Left renal pelvis (tissue), 4 donors: ENCODE data around the gene DPH1. TPM values are rescaled to one million over a fixed set of nuclear protein-coding genes. Genes with fewer than 3 reads are reported as not detected.

Experiments used
- DNase-seq, 4 donors: peaks; one replicate each; pipeline ENCODE4 v3.0.0-alpha.2; 2013; ENCODE audit warnings: low read depth in 4 of 4, low spot score in 3 of 4
- polyA plus RNA-seq, 4 donors: library from polyadenylated mRNA; unstranded; fragments of 120-200 nt; gene quantifications; one replicate each; pipeline ENCODE4 v1.2.1, GENCODE V29; 2013; ENCODE audit not compliant: insufficient read length in 4 of 4

DPH1 gene
- polyA plus RNA-seq, 4 donors, result 36.5 to 59.1 (median 39.7) TPM

- DNase-seq, result no peak
Measured at GRCh38 chr17:2075336-2076086, 45.6 kb downstream of the DPH1 start.

- DNase-seq, result no peak
Measured at GRCh38 chr17:2076087-2076984, 46.4 kb downstream of the DPH1 start.

- no peak for DNase-seq
Measured at GRCh38 chr17:2077040-2077439, 47.1 kb downstream of the DPH1 start.

- no peak for DNase-seq
Measured at GRCh38 chr17:2081564-2081963, 51.6 kb downstream of the DPH1 start.

GRCh38 chr17:2082003-2082781 lies 52.2 kb downstream of the DPH1 start:
- DNase-seq, result no peak

- no peak for DNase-seq
Measured at GRCh38 chr17:2083613-2084035, 53.7 kb downstream of the DPH1 start.

GRCh38 chr17:2084036-2084765 lies 54.2 kb downstream of the DPH1 start:
- no peak for DNase-seq

- peak in 2 of 4 donors; percentile 61 to 64 for DNase-seq
Measured at GRCh38 chr17:2084766-2085647, 55.1 kb downstream of the DPH1 start.

- no peak for DNase-seq
Measured at GRCh38 chr17:2085648-2085949, 55.6 kb downstream of the DPH1 start.

- DNase-seq, result no peak
Measured at GRCh38 chr17:2086306-2086705, 56.4 kb downstream of the DPH1 start.

- DNase-seq, result no peak
Measured at GRCh38 chr17:2087597-2088211, 57.8 kb downstream of the DPH1 start.

- no peak for DNase-seq
Measured at GRCh38 chr17:2089021-2089422, 59.1 kb downstream of the DPH1 start.

- no peak for DNase-seq
Measured at GRCh38 chr17:2090210-2090641, 60.3 kb downstream of the DPH1 start.

- DNase-seq, result peak in 1 of 4 donors; percentile 53
Measured at GRCh38 chr17:2090804-2091534, 61.0 kb downstream of the DPH1 start.

GRCh38 chr17:2092253-2092652 lies 62.3 kb downstream of the DPH1 start:
- DNase-seq, result no peak

- DNase-seq, result no peak
Measured at GRCh38 chr17:2093349-2093748, 63.4 kb downstream of the DPH1 start.
